NCI-H146 treated with DMSO at 0.1 percent for 48 hours (cell line): ENCODE measurements around the gene CHRNA4.
"Not testable (repeated sequence)": the region's sequence is repeated elsewhere in the genome, so short reads cannot be mapped to it uniquely, and the experiment has no call there.

Experiments used
- DNase-seq: peaks from one replicate; lab custom pipeline; 2025; ENCODE audit not compliant: unreplicated experiment; lab: John Stamatoyannopoulos, UW

CHRNA4 gene

GRCh38 chr20:63397946-63398450 is 36.8 kb upstream of the CHRNA4 start:
- DNase-seq: no peak

DNA sequence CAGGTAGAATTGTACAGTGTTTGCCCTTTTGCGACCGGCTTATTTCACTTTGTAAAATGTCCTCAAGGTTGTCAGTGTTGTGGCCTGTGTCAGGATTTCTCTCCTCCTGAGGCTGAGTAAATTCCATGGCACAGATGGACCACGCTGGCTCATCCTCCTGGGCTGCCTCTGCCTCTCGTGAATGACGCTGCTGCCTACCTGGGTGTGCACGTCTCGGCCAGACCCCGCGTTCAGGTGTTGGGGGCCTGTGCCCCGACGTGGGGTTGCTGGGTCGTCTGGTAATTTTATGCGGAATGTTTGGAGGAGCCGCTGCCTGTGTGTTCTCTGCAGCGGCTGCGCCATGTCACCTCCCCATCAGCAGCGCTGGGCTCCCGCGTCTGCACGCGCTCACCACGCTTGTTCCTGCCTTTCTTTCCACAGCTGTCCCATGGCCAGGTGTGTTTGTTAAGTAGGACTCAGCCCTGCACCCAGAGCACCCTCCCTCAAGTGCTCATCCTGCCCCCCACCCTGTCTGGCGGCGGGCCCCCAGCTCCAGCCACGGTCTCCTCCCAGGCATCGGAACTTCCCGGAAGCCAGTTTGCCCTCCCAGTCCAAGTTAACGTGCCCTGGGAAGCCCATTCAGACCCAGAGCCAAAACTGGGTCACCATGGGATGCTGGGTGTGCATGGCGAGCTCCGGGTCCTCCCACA is 36.1 kb upstream of the CHRNA4 start:
- DNase-seq: no peak

GRCh38 chr20:63396300-63396699 is 35.2 kb upstream of the CHRNA4 start:
- DNase-seq: no peak

DNA sequence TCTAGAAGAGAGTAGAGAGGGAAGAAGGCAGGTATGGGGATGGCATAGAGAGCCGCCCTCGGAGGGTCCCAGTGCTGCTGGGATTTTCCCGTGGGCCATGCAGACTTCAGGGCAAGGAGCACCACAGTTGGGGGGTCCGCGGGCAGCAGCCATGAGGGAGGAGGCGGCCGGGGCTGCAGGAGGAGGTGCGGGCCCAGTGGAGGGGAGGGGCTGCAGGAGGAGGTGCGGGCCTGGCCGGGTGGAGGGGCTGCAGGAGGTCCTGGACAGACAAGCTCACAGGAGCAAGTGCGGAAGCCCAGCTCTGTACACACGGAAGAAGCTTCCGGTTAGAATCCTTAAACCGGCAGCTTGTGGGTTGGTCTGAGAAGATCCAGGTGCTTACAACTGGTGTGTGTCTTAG is 34.6 kb upstream of the CHRNA4 start:
- no peak for DNase-seq

- no peak for DNase-seq
Observed at GRCh38 chr20:63394920-63395455, 33.8 kb upstream of the CHRNA4 start.

DNA sequence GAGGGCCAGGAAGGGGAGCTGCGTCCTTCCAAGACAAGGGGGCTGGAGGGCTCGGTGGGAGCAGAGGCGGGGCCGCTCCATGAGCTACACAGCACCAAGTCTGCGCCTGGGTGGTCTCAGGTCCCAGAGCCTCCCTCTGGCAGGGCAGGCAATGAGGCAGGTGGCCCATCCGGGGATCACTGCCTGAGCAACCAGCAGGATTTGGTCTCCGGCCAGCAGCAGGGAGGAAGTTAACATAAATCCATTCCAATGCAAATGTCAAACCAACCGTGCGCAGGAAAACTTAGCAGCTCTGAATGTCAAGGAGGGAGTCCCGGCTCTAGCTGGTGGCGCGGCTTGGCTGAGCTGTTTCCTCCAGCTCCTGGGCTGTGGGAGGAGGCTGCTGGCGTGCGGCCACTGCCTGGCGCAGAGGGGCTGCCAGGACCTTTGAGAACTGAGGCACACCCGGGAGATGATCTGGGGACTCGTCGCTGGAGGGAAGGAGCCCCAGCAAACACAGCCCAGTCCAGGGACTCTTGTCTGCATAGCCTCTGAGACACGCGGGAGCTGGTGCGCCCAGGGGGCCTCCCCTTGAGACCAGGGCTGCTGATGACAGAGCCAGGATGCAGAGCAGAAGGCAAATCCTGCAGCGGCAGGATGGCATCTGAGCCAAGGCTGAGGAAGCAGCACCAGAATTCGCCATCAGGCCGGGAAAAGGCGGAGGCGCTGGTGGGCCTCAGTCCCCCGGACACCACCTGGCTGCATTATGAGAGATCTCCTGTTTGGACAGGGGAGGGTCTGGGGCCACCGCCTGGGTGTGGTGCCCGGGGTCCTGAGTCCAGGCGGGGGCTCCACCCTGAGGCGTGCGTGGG is 33.1 kb upstream of the CHRNA4 start:
- DNase-seq: no peak

DNA sequence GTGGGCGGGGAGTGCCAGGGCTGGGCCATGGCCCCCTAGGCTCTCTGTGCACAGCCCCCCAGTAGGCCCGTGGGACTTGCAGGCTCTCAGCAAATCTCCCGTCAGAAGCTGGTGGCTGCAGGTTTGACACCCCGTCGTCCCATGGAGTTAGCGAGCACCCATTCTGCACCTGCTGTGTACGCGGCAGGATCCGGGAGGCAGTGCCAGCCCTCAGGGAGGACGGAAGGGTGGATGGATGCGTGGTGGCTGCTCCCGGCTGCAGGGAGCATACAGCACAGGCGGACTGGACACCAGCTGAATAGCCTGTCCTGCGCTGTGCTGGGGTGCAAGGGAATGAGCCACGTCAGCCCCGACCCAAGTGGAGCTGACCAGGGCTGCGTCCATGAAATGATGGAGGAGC is 32.4 kb upstream of the CHRNA4 start:
- no peak for DNase-seq

DNA sequence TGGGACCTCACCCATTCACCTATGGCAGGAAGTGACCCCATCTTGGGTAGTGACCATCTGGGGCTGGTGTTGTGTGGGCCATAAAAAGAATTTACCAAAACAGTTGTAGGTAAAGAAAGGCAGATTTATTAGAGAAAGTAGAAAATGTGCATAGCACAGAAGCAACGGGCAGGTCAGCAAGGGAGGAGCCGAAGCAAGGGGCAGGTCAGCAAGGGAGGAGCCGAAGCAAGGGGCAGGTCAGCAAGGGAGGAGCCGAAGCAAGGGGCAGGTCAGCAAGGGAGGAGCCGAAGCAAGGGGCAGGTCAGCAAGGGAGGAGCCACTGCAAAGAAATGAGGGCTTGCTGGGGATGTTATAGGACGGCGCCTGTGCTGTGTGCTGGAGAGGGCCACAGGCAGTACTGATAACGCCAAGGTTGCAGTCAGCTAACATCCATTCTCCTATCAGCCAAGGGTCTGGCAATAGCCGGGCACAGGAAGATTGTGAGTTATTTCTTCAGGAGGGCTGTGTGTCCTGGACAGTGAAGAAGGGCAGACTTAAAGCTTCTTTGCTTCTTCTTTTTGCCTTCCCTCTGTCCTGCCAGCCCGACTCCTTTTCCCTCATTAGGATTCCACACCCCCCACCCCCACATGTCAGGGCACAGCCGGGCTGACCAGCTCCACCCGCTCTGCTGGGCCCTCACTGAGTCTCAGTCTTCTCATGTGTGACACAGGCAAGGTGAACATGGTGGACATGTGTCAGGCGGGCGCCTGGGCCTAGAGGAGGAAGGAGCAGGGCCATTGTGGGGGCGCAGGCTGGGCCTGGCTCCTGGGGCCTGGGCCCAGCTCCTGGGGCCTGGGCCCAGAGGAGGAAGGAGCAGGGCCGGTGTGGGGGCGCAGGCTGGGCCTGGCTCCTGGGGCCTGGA is 31.6 kb upstream of the CHRNA4 start:
- DNase-seq: no peak

DNA sequence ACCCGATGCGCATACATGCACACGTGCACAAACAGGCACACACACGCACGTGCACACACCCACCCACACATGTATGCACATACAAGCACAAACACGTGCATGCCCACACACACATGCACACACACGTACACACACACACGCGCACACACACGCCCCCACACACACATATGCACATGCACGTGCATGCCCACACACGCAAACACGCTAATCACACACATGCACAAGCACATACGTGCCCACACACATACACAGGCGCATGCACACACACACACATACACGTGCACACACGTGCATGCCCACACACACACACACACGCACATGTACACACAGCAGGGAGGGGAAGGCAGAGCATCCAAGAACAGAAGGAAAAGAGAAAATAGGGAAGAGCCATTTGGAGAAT is 26.8 kb upstream of the CHRNA4 start:
- no peak for DNase-seq

- no peak for DNase-seq
Observed at GRCh38 chr20:63387393-63387792, 26.2 kb upstream of the CHRNA4 start.

DNA sequence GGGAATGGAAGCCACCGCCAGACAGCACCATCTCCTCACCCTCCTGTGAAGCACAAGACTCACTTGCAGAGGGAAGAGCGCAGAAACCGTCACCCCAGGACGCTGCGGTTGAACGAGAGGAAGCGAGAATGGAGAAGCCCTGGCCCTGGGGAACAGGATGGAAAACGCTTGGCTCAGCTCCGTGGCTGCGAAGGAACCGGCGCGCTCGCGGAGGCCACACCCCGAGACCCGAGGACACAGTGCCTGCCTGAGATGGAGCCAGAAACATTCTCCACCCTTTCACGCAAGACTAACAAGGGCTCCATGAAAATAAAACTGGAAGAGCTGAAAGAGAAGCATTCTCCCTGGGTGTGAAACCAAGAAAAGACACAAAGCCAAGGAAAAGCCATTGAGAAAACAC is 25.3 kb upstream of the CHRNA4 start:
- DNase-seq: no peak

DNA sequence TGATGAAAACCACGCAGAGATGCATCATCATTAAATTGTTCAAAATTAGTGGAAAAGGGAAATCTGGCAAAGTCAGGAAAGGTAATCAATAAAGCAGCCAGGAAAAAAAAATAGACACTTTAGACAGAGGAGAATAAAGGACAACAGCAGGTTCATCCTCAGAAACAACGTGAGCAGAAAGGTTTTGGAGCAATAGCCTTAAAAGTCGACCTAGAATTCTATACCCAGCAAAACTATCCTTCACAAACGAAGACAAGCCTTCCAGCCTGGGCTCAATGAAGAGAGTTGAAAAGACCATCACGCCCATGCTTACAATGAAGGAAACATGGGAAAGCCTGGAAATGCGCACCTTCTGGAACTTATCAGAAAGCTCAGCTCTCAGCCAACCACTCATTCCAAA is 24.7 kb upstream of the CHRNA4 start:
- no peak for DNase-seq

GRCh38 chr20:63384336-63384735 is 23.2 kb upstream of the CHRNA4 start:
- DNase-seq: no peak

DNA sequence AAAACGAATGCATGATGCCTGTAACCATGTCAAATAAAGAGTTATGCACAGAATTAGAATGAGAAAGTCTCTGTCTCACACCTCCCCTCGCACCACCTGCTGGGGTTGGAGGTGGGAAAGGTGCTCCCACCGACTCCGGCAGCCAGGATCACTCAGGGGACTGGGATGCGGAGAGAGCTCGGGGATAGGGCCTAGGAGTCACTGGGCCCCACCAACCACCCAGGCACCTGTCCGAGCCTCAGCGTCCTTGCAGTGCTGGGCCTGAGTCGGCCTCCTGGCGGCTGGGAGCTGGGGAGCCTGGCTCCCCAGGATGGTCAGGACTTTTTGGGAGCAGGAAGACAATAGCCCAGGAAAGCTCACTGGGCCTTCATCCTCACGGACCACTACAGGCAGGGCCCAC is 22.4 kb upstream of the CHRNA4 start:
- DNase-seq: no peak

GRCh38 chr20:63382551-63383300 is 21.6 kb upstream of the CHRNA4 start:
- DNase-seq: no peak

DNA sequence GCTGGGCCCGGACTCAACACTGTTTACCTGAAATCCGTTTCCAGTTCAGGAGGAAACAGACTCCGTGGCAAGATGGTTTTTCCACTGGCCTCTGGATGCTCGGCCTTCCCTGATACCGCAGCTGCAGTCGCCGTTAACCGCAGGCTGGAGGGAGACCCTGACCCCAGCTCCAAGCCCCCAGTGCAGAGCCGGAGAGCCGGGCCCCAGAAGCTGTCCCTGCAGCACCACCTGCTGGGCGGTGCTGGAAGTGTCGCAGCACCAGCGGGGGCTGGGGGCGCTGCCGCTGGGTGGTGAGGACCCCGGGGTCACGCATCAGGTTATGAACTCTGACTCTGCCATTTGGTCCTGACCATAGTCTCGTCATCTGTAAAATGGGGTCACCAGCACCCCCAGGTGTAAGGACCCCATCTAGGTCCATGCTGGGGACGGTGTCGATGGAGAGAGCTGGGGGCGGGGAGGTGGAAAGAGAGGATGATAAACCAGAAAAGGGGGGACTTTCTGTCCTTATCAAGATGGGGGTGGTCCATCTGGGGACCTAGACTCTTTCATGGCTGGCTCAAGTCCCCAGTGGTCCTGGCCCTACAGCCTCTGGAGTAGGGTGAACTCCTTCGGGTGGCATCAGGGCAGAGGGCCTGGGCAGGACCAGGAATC is 20.8 kb upstream of the CHRNA4 start:
- no peak for DNase-seq

GRCh38 chr20:63380346-63380870 is 19.3 kb upstream of the CHRNA4 start:
- no peak for DNase-seq

- not testable (repeated sequence) for DNase-seq
Observed at GRCh38 chr20:63379872-63380271, 18.7 kb upstream of the CHRNA4 start.

- no peak for DNase-seq
Observed at GRCh38 chr20:63379296-63379695, 18.1 kb upstream of the CHRNA4 start.

DNA sequence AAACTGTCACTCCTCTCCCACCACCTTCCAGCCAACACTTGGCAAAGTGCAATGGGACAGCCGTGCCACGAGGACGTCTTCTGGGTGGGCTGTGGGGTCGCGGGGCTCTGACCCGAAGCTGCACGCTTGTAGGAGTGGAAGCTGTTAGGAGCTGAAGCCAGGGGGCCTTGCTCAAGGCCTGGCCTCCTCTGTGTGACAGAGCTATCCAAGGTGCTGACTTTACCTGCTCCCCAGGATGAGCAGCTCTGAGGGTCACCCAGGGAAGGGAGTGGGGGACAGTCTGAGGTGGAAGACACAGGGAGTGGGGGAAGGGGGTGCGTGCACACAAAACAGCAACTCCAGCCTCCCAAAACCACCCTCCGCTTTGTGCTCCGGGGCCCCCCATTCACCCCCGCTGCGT is 17.5 kb upstream of the CHRNA4 start:
- no peak for DNase-seq
